ENCODE measurements around the gene KIAA1191. TPM values are rescaled to one million over a fixed set of nuclear protein-coding genes. Genes with fewer than 3 reads are reported as not detected.

The KIAA1191 gene
- total and polyA plus RNA-seq, 2 of the 4 experiments (the other 2 are of a cell fraction), result 114 to 124 TPM

DNA sequence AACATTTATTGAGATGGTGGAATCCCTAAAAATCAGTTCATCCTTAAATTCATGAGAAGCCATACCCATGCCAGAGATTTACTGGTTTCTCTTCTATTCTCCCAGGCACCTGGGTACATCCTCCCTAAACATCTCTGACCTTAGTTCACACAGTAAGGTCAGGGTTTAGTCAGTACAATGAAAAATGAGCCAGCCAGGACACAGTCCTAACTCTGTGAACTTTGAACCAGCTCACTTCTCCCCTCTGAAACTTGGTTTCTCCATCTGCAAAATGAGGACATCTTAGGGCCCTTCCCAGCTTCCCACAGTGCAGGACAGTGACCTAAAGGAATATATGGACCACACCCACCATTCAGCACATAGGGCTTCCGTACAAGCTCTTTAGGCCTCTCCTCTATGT is 24.9 kb upstream of the KIAA1191 start:
- H2AFZ ChIP-seq (replicated peaks; ENCODE audit: low read length, poor library complexity), result no peak overlapping the region
- peaks cover 3% of the 10 kb centered on the region; the same call in 1 of the 2 replicates for H4K20me1 ChIP-seq (ENCODE audit: insufficient read depth, low read length)
- ATAC-seq (ENCODE audit: low read depth) (no peak), DNase-seq (no peak)
- no peaks in the 10 kb centered on the region; the same call in 1 of the 2 replicates for H3K9me1 ChIP-seq (ENCODE audit: insufficient read depth, low read length)
- H3K23ac ChIP-seq (ENCODE audit: low read depth, low read length), result no peak overlapping the region
- no peak overlapping the region for H3K9ac ChIP-seq (ENCODE audit: low read depth, low read length)
- H2AK9ac ChIP-seq (replicated peaks; ENCODE audit: low read depth, low read length, poor library complexity), result no peak overlapping the region
- no peak overlapping the region for H3K4me3 ChIP-seq (ENCODE audit: insufficient read depth, low read depth, low read length)
- TF ChIP-seq POLR2A (IDR thresholded peaks at IDR 0.05; ENCODE audit: low read depth, low read length), result no peak
- no peak for TF ChIP-seq BHLHE40 (IDR thresholded peaks at IDR 0.05; ENCODE audit: low read depth, low read length)
- no peak for TF ChIP-seq CHD1 (IDR thresholded peaks at IDR 0.05; ENCODE audit: low read depth, low read length)
- no peak for TF ChIP-seq SMC3 (IDR thresholded peaks at IDR 0.05; ENCODE audit: low read depth, low read length)
- H3K14ac ChIP-seq (replicated peaks; ENCODE audit: low read depth, low read length), result no peak overlapping the region
- H2BK120ac ChIP-seq (ENCODE audit: low read depth, low read length), result no peak overlapping the region
- H3K4me1 ChIP-seq (ENCODE audit: control insufficient read depth, insufficient read depth, low read length), result no peaks in the 10 kb centered on the region
- H3K18ac ChIP-seq (ENCODE audit: low read depth, low read length), result no peak overlapping the region
- ChIA-PET CTCF (interaction anchor here (0.6 kb wide), 1 partner anchor 28 kb away, joined by 4 read pairs; no protein-coding TSS in a partner anchor), POLR2A (ENCODE audit: unreplicated experiment) (no interaction called here)
- H3K4ac ChIP-seq (ENCODE audit: low read depth, low read length), result no peak overlapping the region
- no TSS peak for BruUV-seq (replicated peaks)
- no peak overlapping the region for H3K4me2 ChIP-seq (ENCODE audit: low read depth, low read length)
- intact Hi-C loops (cut with micrococcal nuclease), result no loop called here
- H2BK5ac ChIP-seq (ENCODE audit: low read depth, low read length, poor library complexity, severe bottlenecking), result no peak overlapping the region
- peaks cover 9 to 49% of the 10 kb centered on the region in 2 experiments; a peak in 3 of 4 replicates for H3K79me1 ChIP-seq (ENCODE audit: low read depth in 1 of 2, low read length in 2 of 2)
- no peak overlapping the region for H4K5ac ChIP-seq (ENCODE audit: low read depth, low read length)
- no peak overlapping the region for H2AK5ac ChIP-seq (ENCODE audit: low read depth, low read length)
- H2BK20ac ChIP-seq (ENCODE audit: low read depth, low read length), result no peak overlapping the region
- dilution Hi-C loops (cut with HindIII; ENCODE audit: low sequenced_read_pairs, unreplicated experiment), result no loop called here
- in situ Hi-C loops (cut with MboI; ENCODE audit: low sequenced_read_pairs), result no loop called here
- no peak overlapping the region for H3K56ac ChIP-seq (ENCODE audit: extremely low read depth, insufficient read depth, low read length)
- H4K91ac ChIP-seq (ENCODE audit: insufficient read depth, low read depth, low read length), result no peak overlapping the region
- no peak overlapping the region for H4K8ac ChIP-seq (ENCODE audit: low read depth in 2 of 2, low read length in 2 of 2)
- H2BK15ac ChIP-seq (ENCODE audit: low read depth, low read length), result no peak overlapping the region
- H3K27me3 ChIP-seq (ENCODE audit: control insufficient read depth, insufficient read depth, low read length), result no peaks in the 10 kb centered on the region
- no peaks in the 10 kb centered on the region for H3K9me3 ChIP-seq (ENCODE audit: control insufficient read depth, insufficient read depth, low read length)
- WGBS, 2 experiments (ENCODE audit: extremely low coverage in 2 of 2, insufficient read length in 1 of 2), result no CpG with 5 or more reads among the region's 1 CpG
- H3K36me3 ChIP-seq (ENCODE audit: control insufficient read depth, insufficient read depth, low read length), result peaks cover 40% of the 10 kb centered on the region
- H3K27ac ChIP-seq (ENCODE audit: insufficient read depth, low read length), result no peak overlapping the region

All from IMR-90 (cell line).